Measurements from ENCODE around the gene RPLP1. TPM values are rescaled to one million over a fixed set of nuclear protein-coding genes. Genes with fewer than 3 reads are reported as not detected.

Gene RPLP1
- total RNA-seq, 2 donors from 2014 or later: 444 to 515 TPM

- ATAC-seq (ENCODE audit: insufficient number of reproducible peaks, low FRiP score, low read depth) (no peak), DNase-seq (ENCODE audit: low spot score) (no peak)
- H3K9me3 ChIP-seq: no peaks in the 10 kb centered on the region
- no peaks in the 10 kb centered on the region for H3K27me3 ChIP-seq (replicated peaks; ENCODE audit: insufficient read depth)
- TF ChIP-seq, protein P1, sequence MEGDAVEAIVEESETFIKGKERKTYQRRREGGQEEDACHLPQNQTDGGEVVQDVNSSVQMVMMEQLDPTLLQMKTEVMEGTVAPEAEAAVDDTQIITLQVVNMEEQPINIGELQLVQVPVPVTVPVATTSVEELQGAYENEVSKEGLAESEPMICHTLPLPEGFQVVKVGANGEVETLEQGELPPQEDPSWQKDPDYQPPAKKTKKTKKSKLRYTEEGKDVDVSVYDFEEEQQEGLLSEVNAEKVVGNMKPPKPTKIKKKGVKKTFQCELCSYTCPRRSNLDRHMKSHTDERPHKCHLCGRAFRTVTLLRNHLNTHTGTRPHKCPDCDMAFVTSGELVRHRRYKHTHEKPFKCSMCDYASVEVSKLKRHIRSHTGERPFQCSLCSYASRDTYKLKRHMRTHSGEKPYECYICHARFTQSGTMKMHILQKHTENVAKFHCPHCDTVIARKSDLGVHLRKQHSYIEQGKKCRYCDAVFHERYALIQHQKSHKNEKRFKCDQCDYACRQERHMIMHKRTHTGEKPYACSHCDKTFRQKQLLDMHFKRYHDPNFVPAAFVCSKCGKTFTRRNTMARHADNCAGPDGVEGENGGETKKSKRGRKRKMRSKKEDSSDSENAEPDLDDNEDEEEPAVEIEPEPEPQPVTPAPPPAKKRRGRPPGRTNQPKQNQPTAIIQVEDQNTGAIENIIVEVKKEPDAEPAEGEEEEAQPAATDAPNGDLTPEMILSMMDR (IDR thresholded peaks at IDR 0.05): no peak
- H3K36me3 ChIP-seq: no peaks in the 10 kb centered on the region
- no peak overlapping the region for H3K4me3 ChIP-seq
- H3K4me1 ChIP-seq (ENCODE audit: control insufficient read depth in 1 of 2, low read depth in 2 of 2): no peaks in the 10 kb centered on the region
- H3K27ac ChIP-seq: no peak overlapping the region
Measured at GRCh38 chr15:69490356-69491037, 37.9 kb downstream of the RPLP1 start.

DNA sequence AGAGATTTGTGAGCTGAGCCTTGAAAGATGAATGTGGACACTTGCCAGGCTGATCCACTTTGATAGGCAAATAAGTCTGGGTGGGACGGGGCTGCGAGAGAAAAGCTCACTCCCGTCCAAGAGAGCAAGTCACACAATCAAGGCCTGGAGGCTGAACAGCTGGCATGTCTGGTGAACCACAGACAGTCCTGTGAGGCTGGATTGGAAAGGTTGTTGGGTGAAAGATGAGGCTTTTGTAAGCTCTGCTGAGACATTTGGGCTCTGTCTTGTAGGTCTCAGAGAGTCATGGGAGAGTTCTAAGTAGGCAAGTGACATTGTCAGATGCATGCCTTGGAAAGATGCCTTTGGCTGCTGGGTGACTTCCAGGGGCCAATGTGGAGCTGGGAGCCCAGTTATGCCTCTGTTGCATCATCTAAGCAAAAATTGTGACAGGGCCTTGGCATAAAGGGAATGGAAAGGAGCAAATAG is 38.5 kb downstream of the RPLP1 start:
- no peak overlapping the region for H3K27ac ChIP-seq
- no peaks in the 10 kb centered on the region for H3K36me3 ChIP-seq
- TF ChIP-seq, protein P1 (IDR thresholded peaks at IDR 0.05): no peak
- no peaks in the 10 kb centered on the region for H3K4me1 ChIP-seq (ENCODE audit: control insufficient read depth in 1 of 2, low read depth in 2 of 2)
- no peak overlapping the region for H3K4me3 ChIP-seq
- H3K27me3 ChIP-seq (replicated peaks; ENCODE audit: insufficient read depth): no peaks in the 10 kb centered on the region
- H3K9me3 ChIP-seq: no peaks in the 10 kb centered on the region
- DNase-seq (ENCODE audit: low spot score): no peak
- no peak for ATAC-seq (ENCODE audit: insufficient number of reproducible peaks, low FRiP score, low read depth)

DNA sequence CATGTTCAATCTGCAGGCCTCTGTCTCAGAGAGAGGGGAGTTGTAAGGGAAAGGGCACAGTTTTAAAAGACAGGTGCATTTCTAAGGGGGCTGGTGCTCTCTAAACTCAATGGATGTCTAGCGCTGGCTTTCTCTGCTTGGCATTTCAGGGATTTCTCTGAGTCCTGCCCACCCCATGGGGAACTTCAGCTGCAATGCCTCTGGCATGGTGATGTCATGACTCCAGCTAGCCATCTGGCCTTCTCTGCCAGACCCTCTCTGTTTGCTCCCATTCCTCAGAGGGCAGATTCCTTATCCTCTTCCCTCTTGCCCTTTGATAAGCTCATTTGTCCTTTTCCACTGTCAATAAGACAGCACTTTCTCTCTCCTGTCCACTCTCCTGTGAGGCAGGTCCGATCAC is 40.8 kb downstream of the RPLP1 start:
- no peaks in the 10 kb centered on the region for H3K27me3 ChIP-seq (replicated peaks; ENCODE audit: insufficient read depth)
- H3K9me3 ChIP-seq: no peaks in the 10 kb centered on the region
- H3K27ac ChIP-seq: no peak overlapping the region
- DNase-seq (ENCODE audit: low spot score) (no peak), ATAC-seq (ENCODE audit: insufficient number of reproducible peaks, low FRiP score, low read depth) (no peak)
- no peak overlapping the region for H3K4me3 ChIP-seq
- TF ChIP-seq, protein P1 (IDR thresholded peaks at IDR 0.05): no peak
- no peaks in the 10 kb centered on the region for H3K4me1 ChIP-seq (ENCODE audit: control insufficient read depth in 1 of 2, low read depth in 2 of 2)
- H3K36me3 ChIP-seq: no peaks in the 10 kb centered on the region

- H3K36me3 ChIP-seq: no peaks in the 10 kb centered on the region
- no peak for DNase-seq (ENCODE audit: low spot score)
- no peak overlapping the region for H3K4me3 ChIP-seq
- no peak overlapping the region for H3K27ac ChIP-seq
- no peaks in the 10 kb centered on the region for H3K9me3 ChIP-seq
- TF ChIP-seq, protein P1 (IDR thresholded peaks at IDR 0.05): no peak
- no peaks in the 10 kb centered on the region for H3K4me1 ChIP-seq (ENCODE audit: control insufficient read depth in 1 of 2, low read depth in 2 of 2)
- ATAC-seq (ENCODE audit: insufficient number of reproducible peaks, low FRiP score, low read depth): no peak
- H3K27me3 ChIP-seq (replicated peaks; ENCODE audit: insufficient read depth): no peaks in the 10 kb centered on the region
Measured at GRCh38 chr15:69496001-69496400, 43.4 kb downstream of the RPLP1 start.

GRCh38 chr15:69497076-69497475 is 44.5 kb downstream of the RPLP1 start:
- Histone ChIP-seq H3K36me3 (no peaks in the 10 kb centered on the region), H3K27ac (no peak overlapping the region), H3K4me1 (ENCODE audit: control insufficient read depth in 1 of 2, low read depth in 2 of 2) (no peaks in the 10 kb centered on the region), H3K4me3 (no peak overlapping the region), H3K9me3 (no peaks in the 10 kb centered on the region), H3K27me3 (replicated peaks; ENCODE audit: insufficient read depth) (no peaks in the 10 kb centered on the region)
- TF ChIP-seq, protein P1 (IDR thresholded peaks at IDR 0.05): no peak
- no peak for ATAC-seq (ENCODE audit: insufficient number of reproducible peaks, low FRiP score, low read depth)
- no peak for DNase-seq (ENCODE audit: low spot score)

Data from thoracic aorta (tissue), 2 donors.